SK-N-SH (cell line): ENCODE results near the gene LSM10. TPM values are rescaled to one million over a fixed set of nuclear protein-coding genes. Genes with fewer than 3 reads are reported as not detected.
A peak's percentile ranks its signal among the peaks of the same experiment; 100 is the strongest.

Experiments
- CTCF ChIA-PET: fragments of 300-600, 350-600 bp; formaldehyde crosslinking; extraction: SDS; loops from one replicate; lab custom pipeline; 2021; lab: Yijun Ruan, JAX
- POLR2A ChIA-PET: fragments of 350-600 bp; sonication (Branson Sonifier 250); formaldehyde crosslinking; extraction: SDS; loops from one replicate; lab custom pipeline; 2020; ENCODE audit warnings: antibody characterized with exemption, inconsistent platforms; lab: Yijun Ruan, JAX
- DNase-seq: peaks from one replicate; pipeline ENCODE4 v3.0.0; 2012
- H2AFZ ChIP-seq: fragments of 200-600 bp; sonication (generic); 2 replicates; pipeline ENCODE4 v1.8.1; 2016; ENCODE audit warnings: antibody characterized with exemption, mild to moderate bottlenecking, low read depth
- H3F3A ChIP-seq: fragments of 200-600 bp; sonication (generic); replicated peaks from 2 replicates; pipeline ENCODE3; 2016; ENCODE audit warnings: antibody characterized with exemption, mild to moderate bottlenecking; ENCODE audit not compliant: insufficient read depth
- H3K27ac ChIP-seq, 2 experiments: fragments of 200-500 bp in 1 of 2; fragments of 200-600 bp in 1 of 2; sonication (Bioruptor generic) in 1 of 2; sonication (generic), shearing (Covaris generic) in 1 of 2; 2 replicates each; pipeline versions ENCODE4 v1.5.1 to v1.6.1; 2014 to 2016; ENCODE audit warnings: low read depth in 2 of 2, inconsistent platforms in 1 of 2, low read length in 1 of 2, mild to moderate bottlenecking in 1 of 2, mixed read lengths in 1 of 2
- H3K27me3 ChIP-seq: fragments of 200-600 bp; sonication (generic), shearing (Covaris generic); 2 replicates; pipeline ENCODE4 v1.6.1; 2016; ENCODE audit warnings: mixed run types; ENCODE audit not compliant: insufficient read depth
- H3K36me3 ChIP-seq, 2 experiments: fragments of 200-500 bp in 1 of 2; fragments of 200-600 bp in 1 of 2; sonication (Bioruptor generic) in 1 of 2; sonication (generic) in 1 of 2; replicated peaks in 1 of 2; 2 replicates each; pipeline versions ENCODE3 to v1.5.1; 2014 to 2016; ENCODE audit warnings: low read length in 1 of 2, mild to moderate bottlenecking in 1 of 2; ENCODE audit not compliant: insufficient read depth in 2 of 2, control insufficient read depth in 1 of 2
- H3K4me1 ChIP-seq, 2 experiments: fragments of 200-500 bp in 1 of 2; fragments of 200-600 bp in 1 of 2; sonication (Bioruptor generic) in 1 of 2; sonication (generic), shearing (Covaris generic) in 1 of 2; 2 replicates each; pipeline versions ENCODE4 v1.5.1 to v1.6.1; 2014 to 2016; ENCODE audit warnings: low read depth in 1 of 2, low read length in 1 of 2, mixed run types in 1 of 2; ENCODE audit not compliant: insufficient read depth in 2 of 2, control insufficient read depth in 1 of 2
- H3K4me2 ChIP-seq: fragments of 200-600 bp; sonication (generic), shearing (Covaris generic); 2 replicates; pipeline ENCODE4 v1.6.1; 2017; ENCODE audit warnings: mixed run types
- H3K4me3 ChIP-seq, 2 experiments: fragments of 200-500 bp in 1 of 2; fragments of 200-600 bp in 1 of 2; sonication (Bioruptor generic) in 1 of 2; sonication (generic), shearing (Covaris generic) in 1 of 2; 2 replicates each; pipeline versions ENCODE4 v1.5.1 to v1.8.1; 2014 to 2016; ENCODE audit warnings: low read depth in 2 of 2, inconsistent platforms in 1 of 2, low read length in 1 of 2, mild to moderate bottlenecking in 1 of 2, mixed read lengths in 1 of 2, moderate library complexity in 1 of 2
- H3K79me2 ChIP-seq: fragments of 200-600 bp; sonication (generic); 2 replicates; pipeline ENCODE4 v1.8.1; 2017; ENCODE audit warnings: mild to moderate bottlenecking; ENCODE audit not compliant: insufficient read depth
- H3K9ac ChIP-seq: fragments of 200-600 bp; sonication (generic); 2 replicates; pipeline ENCODE4 v1.6.1; 2017; ENCODE audit warnings: mixed run types
- H3K9me2 ChIP-seq: fragments of 200-600 bp; sonication (generic); 2 replicates; pipeline ENCODE4 v1.6.1; 2017; ENCODE audit warnings: mixed run types
- H3K9me3 ChIP-seq: fragments of 200-600 bp; sonication (generic); 2 replicates; pipeline ENCODE4 v1.6.1; 2017; ENCODE audit warnings: mixed run types, mild to moderate bottlenecking, moderate library complexity
- H4K20me1 ChIP-seq: fragments of 200-600 bp; sonication (generic); 2 replicates; pipeline ENCODE4 v1.6.1; 2017; ENCODE audit warnings: mild to moderate bottlenecking, mixed run types; ENCODE audit not compliant: insufficient read depth
- CHD2 ChIP-seq: fragments of 150-350 bp; IDR thresholded peaks from 2 replicates; pipeline ENCODE4 v1.6.1; 2018; ENCODE audit warnings: low read length; ENCODE audit not compliant: partially characterized antibody
- EP300 ChIP-seq, 2 experiments: IDR thresholded peaks; 2 replicates each; pipeline versions ENCODE4 v1.4.0 to v1.6.1; 2012; ENCODE audit warnings: borderline replicate concordance in 1 of 2, low read depth in 1 of 2, low read length in 1 of 2
- EZH2phosphoT487 ChIP-seq: fragments of 200-600 bp; sonication (generic); IDR thresholded peaks from 2 replicates; pipeline ENCODE4 v1.6.1; 2017; ENCODE audit warnings: low read depth, mixed run types, mild to moderate bottlenecking, antibody characterized with exemption, moderate library complexity, borderline replicate concordance
- FOSL2 ChIP-seq: IDR thresholded peaks from 2 replicates; pipeline ENCODE4 v1.4.0; 2012; ENCODE audit warnings: low read depth, mild to moderate bottlenecking, moderate library complexity, borderline replicate concordance
- JUND ChIP-seq: IDR thresholded peaks from 2 replicates; pipeline ENCODE4 v1.4.0; 2012
- MEF2A ChIP-seq: IDR thresholded peaks from 2 replicates; pipeline ENCODE4 v1.4.0; 2012; ENCODE audit warnings: low read depth, borderline replicate concordance
- NRF1 ChIP-seq: IDR thresholded peaks from 2 replicates; pipeline ENCODE4 v1.6.1; 2012; ENCODE audit warnings: low read depth, mild to moderate bottlenecking, low read length
- RCOR1 ChIP-seq: fragments of 150-350 bp; IDR thresholded peaks from 2 replicates; pipeline ENCODE4 v1.6.1; 2017; ENCODE audit warnings: antibody characterized with exemption, low read length
- SMC3 ChIP-seq: IDR thresholded peaks from 2 replicates; pipeline ENCODE4 v1.6.1; 2012; ENCODE audit warnings: low read depth, low read length, improper control_type of control experiment
- WGBS: methylation state at CpG from one replicate; pipeline ENCODE4 v1.1.6; 2017; ENCODE audit warnings: low lambda C conversion rate; 5-methylcytosine and 5-hydroxymethylcytosine counted together
- polyA plus RNA-seq, 3 experiments: library from polyadenylated mRNA; depleted of rRNA; stranded (reverse); fragments of >200 nt; gene quantifications; 2 replicates each; pipeline ENCODE4 v1.2.3, GENCODE V29; 2012
- TF ChIP-seq, protein P1 (sequence below): fragments of 200-600 bp; sonication (generic); IDR thresholded peaks from 2 replicates; pipeline ENCODE4 v1.6.1; 2017; ENCODE audit warnings: antibody characterized with exemption, mild to moderate bottlenecking, moderate library complexity
- TF ChIP-seq, protein P2 (sequence below): fragments of 150-350 bp; IDR thresholded peaks from 2 replicates; pipeline ENCODE4 v1.6.1; 2016; ENCODE audit warnings: mild to moderate bottlenecking, low read depth, low read length
- TF ChIP-seq, protein P3 (sequence below): IDR thresholded peaks from 2 replicates; pipeline ENCODE4 v1.6.1; 2012; ENCODE audit warnings: mild to moderate bottlenecking, low read depth, low read length, moderate library complexity

The LSM10 gene
- polyA plus RNA-seq, 1 of the 3 experiments (the other 2 are of a cell fraction): 96.8 TPM

DNA sequence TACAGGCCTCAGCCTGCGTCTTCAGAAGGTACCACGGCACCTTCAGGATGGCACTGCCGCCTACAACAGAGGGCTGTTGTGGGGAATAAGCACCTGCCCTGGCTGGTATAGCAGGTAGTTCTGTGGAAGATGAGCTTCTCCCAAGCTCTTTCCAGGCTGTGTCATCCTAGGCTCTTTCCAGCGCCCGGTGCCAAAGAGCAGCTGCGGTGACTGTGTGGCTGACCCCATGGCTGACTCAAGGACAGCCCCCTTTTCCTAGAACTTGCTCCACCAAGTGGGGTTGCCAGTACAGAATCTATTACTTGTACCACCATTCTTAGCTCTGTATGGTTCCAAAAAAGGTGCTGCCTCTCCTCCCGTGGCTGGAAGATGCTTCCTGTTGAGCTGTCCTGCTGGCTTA lies 52.4 kb downstream of the LSM10 start:
- CTCF ChIA-PET: interaction anchor here (0.8 to 5.7 kb wide), 2 partner anchors 11 to 22 kb away, joined by 3 to 103 read pairs; no protein-coding TSS in a partner anchor

DNA sequence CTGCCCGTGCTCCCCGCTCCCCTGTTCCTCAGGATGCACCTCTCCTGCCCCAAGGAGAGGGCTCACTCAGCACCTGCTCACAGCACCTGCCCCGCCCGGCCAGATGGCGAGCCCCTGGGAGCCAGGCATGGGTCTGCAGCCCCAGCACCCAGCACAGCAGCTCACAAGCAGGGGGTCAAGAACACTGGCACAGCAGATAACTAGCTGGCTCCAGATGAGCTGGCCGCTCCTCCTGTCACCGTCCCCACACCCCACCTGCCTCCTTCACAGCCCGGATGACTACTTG lies 53.4 kb downstream of the LSM10 start:
- POLR2A ChIA-PET: no interaction called here
- H3K36me3 ChIP-seq: peaks cover 56 to 71% of the 10 kb centered on the region in 2 experiments
- CTCF ChIA-PET: interaction anchor here (2.5 to 5.7 kb wide), 2 partner anchors 23 to 79 kb away, joined by 38 to 103 read pairs; no protein-coding TSS in a partner anchor

More for the DNA sequence above, 52.4 kb downstream of the LSM10 start:
- Histone ChIP-seq H3K4me2 (no peak overlapping the region), H3K27ac (peak overlapping the region in 1 of 2 experiments; percentile 87; a peak in 1 of 4 replicates), H3K9ac (no peak overlapping the region), H3K27me3 (no peaks in the 10 kb centered on the region), H3K4me1 (peaks cover 3 to 28% of the 10 kb centered on the region in 2 experiments; a peak in 3 of 4 replicates), H4K20me1 (no peaks in the 10 kb centered on the region), H3F3A (peaks cover 23% of the 10 kb centered on the region), H3K9me2 (no peaks in the 10 kb centered on the region), H3K79me2 (peaks cover 17% of the 10 kb centered on the region; the same call in 1 of the 2 replicates), H2AFZ (no peak overlapping the region)
- TF ChIP-seq SMC3 (no peak), FOSL2 (no peak), CHD2 (no peak), EP300 (IDR thresholded peaks at IDR 0.05; ENCODE audit: borderline replicate concordance in 1 of 2, low read depth in 1 of 2, low read length in 1 of 2) (no peak), MEF2A (no peak)
- TF ChIP-seq, protein P1, sequence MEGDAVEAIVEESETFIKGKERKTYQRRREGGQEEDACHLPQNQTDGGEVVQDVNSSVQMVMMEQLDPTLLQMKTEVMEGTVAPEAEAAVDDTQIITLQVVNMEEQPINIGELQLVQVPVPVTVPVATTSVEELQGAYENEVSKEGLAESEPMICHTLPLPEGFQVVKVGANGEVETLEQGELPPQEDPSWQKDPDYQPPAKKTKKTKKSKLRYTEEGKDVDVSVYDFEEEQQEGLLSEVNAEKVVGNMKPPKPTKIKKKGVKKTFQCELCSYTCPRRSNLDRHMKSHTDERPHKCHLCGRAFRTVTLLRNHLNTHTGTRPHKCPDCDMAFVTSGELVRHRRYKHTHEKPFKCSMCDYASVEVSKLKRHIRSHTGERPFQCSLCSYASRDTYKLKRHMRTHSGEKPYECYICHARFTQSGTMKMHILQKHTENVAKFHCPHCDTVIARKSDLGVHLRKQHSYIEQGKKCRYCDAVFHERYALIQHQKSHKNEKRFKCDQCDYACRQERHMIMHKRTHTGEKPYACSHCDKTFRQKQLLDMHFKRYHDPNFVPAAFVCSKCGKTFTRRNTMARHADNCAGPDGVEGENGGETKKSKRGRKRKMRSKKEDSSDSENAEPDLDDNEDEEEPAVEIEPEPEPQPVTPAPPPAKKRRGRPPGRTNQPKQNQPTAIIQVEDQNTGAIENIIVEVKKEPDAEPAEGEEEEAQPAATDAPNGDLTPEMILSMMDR: no peak
- TF ChIP-seq, all 33 proteins: peak for 0
- Histone ChIP-seq H3K9me3 (no peaks in the 10 kb centered on the region), H3K36me3 (peaks cover 48 to 71% of the 10 kb centered on the region in 2 experiments), H3K4me3 (no peak overlapping the region)
- no peak for DNase-seq
- 100% methylated on average over 2 of the region's 7 CpGs for WGBS
- POLR2A ChIA-PET: interaction anchor here (0.6 to 1.0 kb wide), 2 partner anchors 60 to 1355 kb away, joined by 3 to 9 read pairs; no protein-coding TSS in a partner anchor

More for the DNA sequence above, 53.4 kb downstream of the LSM10 start:
- no peaks in the 10 kb centered on the region for H4K20me1 ChIP-seq
- H2AFZ ChIP-seq: no peak overlapping the region
- TF ChIP-seq, protein P2, sequence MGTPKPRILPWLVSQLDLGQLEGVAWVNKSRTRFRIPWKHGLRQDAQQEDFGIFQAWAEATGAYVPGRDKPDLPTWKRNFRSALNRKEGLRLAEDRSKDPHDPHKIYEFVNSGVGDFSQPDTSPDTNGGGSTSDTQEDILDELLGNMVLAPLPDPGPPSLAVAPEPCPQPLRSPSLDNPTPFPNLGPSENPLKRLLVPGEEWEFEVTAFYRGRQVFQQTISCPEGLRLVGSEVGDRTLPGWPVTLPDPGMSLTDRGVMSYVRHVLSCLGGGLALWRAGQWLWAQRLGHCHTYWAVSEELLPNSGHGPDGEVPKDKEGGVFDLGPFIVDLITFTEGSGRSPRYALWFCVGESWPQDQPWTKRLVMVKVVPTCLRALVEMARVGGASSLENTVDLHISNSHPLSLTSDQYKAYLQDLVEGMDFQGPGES: no peak
- TF ChIP-seq JUND (no peak), EZH2phosphoT487 (no peak), NRF1 (no peak), RCOR1 (no peak), CHD2 (no peak)
- TF ChIP-seq, protein P3, sequence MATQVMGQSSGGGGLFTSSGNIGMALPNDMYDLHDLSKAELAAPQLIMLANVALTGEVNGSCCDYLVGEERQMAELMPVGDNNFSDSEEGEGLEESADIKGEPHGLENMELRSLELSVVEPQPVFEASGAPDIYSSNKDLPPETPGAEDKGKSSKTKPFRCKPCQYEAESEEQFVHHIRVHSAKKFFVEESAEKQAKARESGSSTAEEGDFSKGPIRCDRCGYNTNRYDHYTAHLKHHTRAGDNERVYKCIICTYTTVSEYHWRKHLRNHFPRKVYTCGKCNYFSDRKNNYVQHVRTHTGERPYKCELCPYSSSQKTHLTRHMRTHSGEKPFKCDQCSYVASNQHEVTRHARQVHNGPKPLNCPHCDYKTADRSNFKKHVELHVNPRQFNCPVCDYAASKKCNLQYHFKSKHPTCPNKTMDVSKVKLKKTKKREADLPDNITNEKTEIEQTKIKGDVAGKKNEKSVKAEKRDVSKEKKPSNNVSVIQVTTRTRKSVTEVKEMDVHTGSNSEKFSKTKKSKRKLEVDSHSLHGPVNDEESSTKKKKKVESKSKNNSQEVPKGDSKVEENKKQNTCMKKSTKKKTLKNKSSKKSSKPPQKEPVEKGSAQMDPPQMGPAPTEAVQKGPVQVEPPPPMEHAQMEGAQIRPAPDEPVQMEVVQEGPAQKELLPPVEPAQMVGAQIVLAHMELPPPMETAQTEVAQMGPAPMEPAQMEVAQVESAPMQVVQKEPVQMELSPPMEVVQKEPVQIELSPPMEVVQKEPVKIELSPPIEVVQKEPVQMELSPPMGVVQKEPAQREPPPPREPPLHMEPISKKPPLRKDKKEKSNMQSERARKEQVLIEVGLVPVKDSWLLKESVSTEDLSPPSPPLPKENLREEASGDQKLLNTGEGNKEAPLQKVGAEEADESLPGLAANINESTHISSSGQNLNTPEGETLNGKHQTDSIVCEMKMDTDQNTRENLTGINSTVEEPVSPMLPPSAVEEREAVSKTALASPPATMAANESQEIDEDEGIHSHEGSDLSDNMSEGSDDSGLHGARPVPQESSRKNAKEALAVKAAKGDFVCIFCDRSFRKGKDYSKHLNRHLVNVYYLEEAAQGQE: no peak
- H3F3A ChIP-seq: peaks cover 18% of the 10 kb centered on the region
- 100% methylated on average over 3 of the region's 8 CpGs for WGBS
- H3K4me3 ChIP-seq: no peak overlapping the region
- no peak overlapping the region for H3K4me2 ChIP-seq
- no peaks in the 10 kb centered on the region for H3K9me2 ChIP-seq
- no peak overlapping the region for H3K9ac ChIP-seq
- no peak for DNase-seq
- peak overlapping the region in 1 of 2 experiments; percentile 87; a peak in 2 of 4 replicates for H3K27ac ChIP-seq
- peaks cover 17% of the 10 kb centered on the region; the same call in 1 of the 2 replicates for H3K79me2 ChIP-seq
- H3K27me3 ChIP-seq: no peaks in the 10 kb centered on the region
- no peaks in the 10 kb centered on the region for H3K9me3 ChIP-seq
- peaks cover 0 to 19% of the 10 kb centered on the region in 2 experiments; a peak in 3 of 4 replicates for H3K4me1 ChIP-seq
